HepG2 (cell line): ENCODE measurements around the gene KRABD2.

Source experiments
- ATAC-seq: fragments of 200-7000 bp; cut with Tn5 transposase; 3 replicates; pipeline ENCODE4 v1.9.1; 2020; ENCODE audit warnings: mild to moderate bottlenecking, moderate library complexity
- BruUV-seq: library from RNA; stranded (reverse); fragments of 400-500 nt; replicated peaks from 2 replicates; lab custom pipeline; 2021; lab: Mats Ljungman, UMichigan
- CTCF ChIA-PET: fragments of 300-600 bp; formaldehyde crosslinking; extraction: SDS; loops from one replicate; lab custom pipeline; 2021; ENCODE audit warnings: low total read pairs, inconsistent platforms, low intra/inter-chr PET ratio; lab: Yijun Ruan, JAX
- POLR2A ChIA-PET: fragments of 350-600 bp; sonication (Branson Sonifier 250); formaldehyde crosslinking; loops from one replicate; lab custom pipeline; 2020; ENCODE audit warnings: antibody characterized with exemption, inconsistent platforms; lab: Yijun Ruan, JAX
- DNase-seq: peaks from one replicate; pipeline ENCODE4 v3.0.0-alpha.2; 2015; ENCODE audit warnings: low spot score
- FAIRE-seq: peaks from 3 replicates; lab custom pipeline; 2011; peaks lifted over from hg19 to GRCh38; lab: Jason Lieb, UNC
- H2AFZ ChIP-seq: one replicate; pipeline ENCODE4 v1.6.1; 2011; ENCODE audit warnings: low read length, inconsistent platforms
- H3K27ac ChIP-seq: fragments of 300-600 bp; 3 replicates; pipeline ENCODE4 v1.8.0; 2011; ENCODE audit warnings: mixed run types, mild to moderate bottlenecking, mixed read lengths, low read length, inconsistent platforms; ENCODE audit not compliant: insufficient read depth; ENCODE audit errors: extremely low read length
- H3K27me3 ChIP-seq, 2 experiments: fragments of 200-600 bp in 1 of 2; 2 replicates in 1 of 2; 3 replicates in 1 of 2; pipeline versions ENCODE4 v1.6.0 to v1.8.0; 2011; ENCODE audit warnings: low read length in 2 of 2, mild to moderate bottlenecking in 2 of 2, moderate library complexity in 2 of 2, inconsistent platforms in 1 of 2; ENCODE audit not compliant: insufficient read depth in 2 of 2, control insufficient read depth in 1 of 2
- H3K36me3 ChIP-seq, 2 experiments: fragments of 200-600 bp in 1 of 2; replicated peaks in 1 of 2; 2 replicates in 1 of 2; 3 replicates in 1 of 2; pipeline versions ENCODE4 v1.5.1 to v1.8.0; 2011; ENCODE audit warnings: low read length in 2 of 2, inconsistent platforms in 1 of 2; ENCODE audit not compliant: insufficient read depth in 2 of 2, control insufficient read depth in 1 of 2
- H3K4me1 ChIP-seq: 2 replicates; pipeline ENCODE4 v1.5.1; 2012; ENCODE audit warnings: low read length, inconsistent platforms; ENCODE audit not compliant: insufficient read depth
- H3K4me2 ChIP-seq: 2 replicates; pipeline ENCODE4 v1.6.0; 2011; ENCODE audit warnings: low read depth, low read length, inconsistent platforms
- H3K4me3 ChIP-seq, 3 experiments: fragments of 200-600 bp in 1 of 3; sonication (generic), shearing (Covaris generic) in 1 of 3; replicated peaks in 1 of 3; 2 replicates each; pipeline ENCODE4 v1.5.1; 2011 to 2016; ENCODE audit warnings: low read length in 3 of 3, inconsistent platforms in 2 of 3, low read depth in 2 of 3, mild to moderate bottlenecking in 2 of 3, control low read depth in 1 of 3, mixed read lengths in 1 of 3; ENCODE audit not compliant: insufficient read depth in 1 of 3
- H3K79me2 ChIP-seq: one replicate; pipeline ENCODE4 v1.6.1; 2011; ENCODE audit warnings: low read length, inconsistent platforms; ENCODE audit not compliant: insufficient read depth
- H3K9ac ChIP-seq: 2 replicates; pipeline ENCODE4 v1.6.0; 2011; ENCODE audit warnings: mild to moderate bottlenecking, low read depth, low read length, inconsistent platforms; ENCODE audit not compliant: insufficient read depth
- H3K9me3 ChIP-seq: 2 replicates; pipeline ENCODE4 v1.5.1; 2012; ENCODE audit warnings: mild to moderate bottlenecking, low read length
- H4K20me1 ChIP-seq: 2 replicates; pipeline ENCODE4 v1.6.0; 2011; ENCODE audit warnings: inconsistent platforms, mild to moderate bottlenecking, low read length, moderate library complexity; ENCODE audit not compliant: insufficient read depth
- FOXO1 ChIP-seq: sonication (generic); formaldehyde crosslinking; IDR thresholded peaks from 2 replicates; pipeline ENCODE4 v1.4.0; 2020; ENCODE audit warnings: missing genetic modification reagents
- GATAD1 ChIP-seq: IDR thresholded peaks from 2 replicates; pipeline ENCODE4 v1.6.1; 2016; ENCODE audit warnings: missing genetic modification reagents, missing compliant biosample characterization
- GATAD2A ChIP-seq: IDR thresholded peaks from 2 replicates; pipeline ENCODE4 v1.6.1; 2016
- KDM3A ChIP-seq: IDR thresholded peaks from 2 replicates; pipeline ENCODE4 v1.6.1; 2018; ENCODE audit warnings: low read depth, missing compliant biosample characterization
- KLF16 ChIP-seq, 2 experiments: sonication (generic) in 1 of 2; formaldehyde crosslinking in 1 of 2; IDR thresholded peaks; 2 replicates each; pipeline versions ENCODE4 v1.6.1 to v1.8.0; 2016 to 2023; ENCODE audit warnings: missing genetic modification reagents in 2 of 2, missing compliant biosample characterization in 1 of 2
- LCORL ChIP-seq, 2 experiments: fragments of 450-650 bp in 1 of 2; sonication (generic) in 1 of 2; formaldehyde crosslinking in 1 of 2; IDR thresholded peaks; 2 replicates each; pipeline versions ENCODE4 v1.5.0 to v1.6.1; 2017 to 2020; ENCODE audit warnings: antibody characterized with exemption in 1 of 2, missing genetic modification reagents in 1 of 2
- NR2F6 ChIP-seq, 2 experiments: IDR thresholded peaks; 2 replicates each; pipeline ENCODE4 v1.6.1; 2016; ENCODE audit warnings: antibody characterized with exemption in 1 of 2, mild to moderate bottlenecking in 1 of 2
- WGBS: methylation state at CpG from one replicate; pipeline ENCODE4 v1.1.6; 2017; ENCODE audit warnings: low lambda C conversion rate; 5-methylcytosine and 5-hydroxymethylcytosine counted together
- in situ Hi-C: cut with HindIII; loops from 2 replicates; pipeline ENCODE4 v1.10.0; 2017; ENCODE audit warnings: low pct_unique_long_range_greater_than_20kb; ENCODE audit not compliant: extremely low pct_ligation_motif_present
- intact Hi-C: fragments of 100-400 bp; cut with micrococcal nuclease; formaldehyde crosslinking; loops from one replicate; pipeline ENCODE4 v1.10.0; 2022; ENCODE audit not compliant: unreplicated experiment
- TF ChIP-seq, protein P1 (sequence below): IDR thresholded peaks from 2 replicates; pipeline ENCODE4 v1.6.1; 2018; ENCODE audit warnings: missing genetic modification reagents, mild to moderate bottlenecking, missing compliant biosample characterization
- TF ChIP-seq, protein P2 (sequence below): sonication (generic); formaldehyde crosslinking; IDR thresholded peaks from 2 replicates; pipeline ENCODE4 v1.4.0; 2020; ENCODE audit warnings: missing genetic modification reagents, borderline replicate concordance
- TF ChIP-seq, protein P3 (sequence below): sonication (generic); formaldehyde crosslinking; IDR thresholded peaks from 2 replicates; pipeline ENCODE4 v1.5.1; 2020; ENCODE audit warnings: missing genetic modification reagents, mild to moderate bottlenecking, borderline replicate concordance
- TF ChIP-seq, protein P4 (sequence below): sonication (generic); formaldehyde crosslinking; IDR thresholded peaks from 2 replicates; pipeline ENCODE4 v1.4.0; 2020; ENCODE audit warnings: missing genetic modification reagents

The KRABD2 gene

DNA sequence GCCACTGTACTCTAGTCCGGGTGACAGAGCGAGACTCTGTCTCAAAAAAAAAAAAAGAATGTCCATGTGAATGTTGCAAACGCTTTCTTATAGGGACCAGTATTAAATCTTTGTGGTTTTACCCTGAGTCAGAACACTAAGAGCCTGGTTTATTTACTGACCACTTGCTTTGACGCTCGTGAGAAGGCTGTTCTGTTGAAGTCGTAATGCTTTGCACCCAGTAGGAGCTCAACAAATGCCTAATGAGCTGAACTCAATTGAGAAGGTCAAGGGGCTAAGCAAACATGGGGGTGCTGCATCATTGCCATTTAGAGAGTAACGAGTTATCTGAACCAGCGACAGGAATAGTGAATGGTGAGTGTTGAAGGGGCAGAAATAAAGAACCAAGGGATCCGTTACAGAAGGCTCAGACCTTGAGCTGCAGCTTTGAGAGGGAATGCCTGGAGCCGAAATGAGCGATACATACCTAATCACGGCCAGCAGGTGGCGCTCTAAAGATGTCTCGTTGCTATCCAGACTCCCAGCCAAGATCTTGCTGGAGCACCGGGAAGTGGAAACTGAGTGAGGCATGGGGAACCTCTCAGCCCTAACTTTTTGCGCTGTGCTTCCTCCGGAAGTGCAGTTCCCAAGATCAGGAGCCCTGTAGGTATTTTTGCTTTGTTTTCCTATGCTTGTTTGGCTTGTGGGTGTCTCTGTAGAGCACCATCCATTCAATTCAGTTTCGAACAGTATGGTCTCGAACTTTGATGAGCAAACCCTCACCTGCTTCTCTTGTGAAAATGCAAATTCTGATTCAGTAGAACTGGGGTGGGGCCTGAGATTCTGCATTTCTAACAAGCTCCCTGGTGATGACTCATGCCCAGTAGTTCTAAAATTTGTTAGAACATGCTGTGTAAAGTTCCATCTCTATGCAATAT is 33.7 kb upstream of the KRABD2 start:
- Histone ChIP-seq H3K4me2 (peak overlapping the region; percentile 72), H3K9ac (no peak overlapping the region), H3K36me3 (no peaks in the 10 kb centered on the region), H4K20me1 (no peaks in the 10 kb centered on the region), H3K27me3 (no peaks in the 10 kb centered on the region), H3K4me1 (peaks cover 64% of the 10 kb centered on the region), H3K9me3 (no peaks in the 10 kb centered on the region), H2AFZ (peak overlapping the region; percentile 39), H3K79me2 (no peaks in the 10 kb centered on the region), H3K4me3 (peak overlapping the region in 1 of 3 experiments; percentile 30; a peak in 1 of 6 replicates), H3K27ac (no peak overlapping the region)
- FAIRE-seq = peak; percentile 97
- no TSS peak for BruUV-seq
- peak; percentile 80 for ATAC-seq
- ChIA-PET POLR2A (interaction anchor here (0.5 to 1.5 kb wide), 4 partner anchors 10 to 220 kb away, joined by 3 to 7 read pairs (median 4); partner anchors contain the start of genes MYH10, NDEL1 and RPL26), CTCF (interaction anchor here (1.3 to 1.5 kb wide), 4 partner anchors 20 to 375 kb away, joined by 3 to 10 read pairs (median 4); no protein-coding TSS in a partner anchor)
- in situ Hi-C loops (loop anchor here (5.0 to 10.0 kb wide), 2 partner anchors 37 to 335 kb away; partner anchors contain the start of gene CCDC42), intact Hi-C loops (loop anchor here (5.0 kb wide), 1 partner anchor 37 kb away; no protein-coding TSS in a partner anchor)
- WGBS = 34% methylated on average over 15 of the region's 19 CpGs
- DNase-seq = peak; percentile 80
- TF ChIP-seq GATAD2A (peak; percentile 79), LCORL (IDR thresholded peaks at IDR 0.05) (no peak), LCORL (CRISPR knock-in tag; IDR thresholded peaks at IDR 0.05) (peak; percentile 61; the same call in 1 of the 2 replicates), KDM3A (CRISPR knock-in tag) (peak; percentile 46; the same call in 1 of the 2 replicates), FOXO1 (0 out of 2 replicates have a peak, but pooled peaks have one; percentile 41), KLF16 (CRISPR knock-in tag; IDR thresholded peaks at IDR 0.05) (peak in 1 of 2 experiments; percentile 65; a peak in 1 of 4 replicates), NR2F6 (IDR thresholded peaks at IDR 0.05) (no peak), NR2F6 (CRISPR knock-in tag; IDR thresholded peaks at IDR 0.05) (peak; percentile 60), GATAD1 (CRISPR knock-in tag) (peak; percentile 60)
- TF ChIP-seq, protein P1, sequence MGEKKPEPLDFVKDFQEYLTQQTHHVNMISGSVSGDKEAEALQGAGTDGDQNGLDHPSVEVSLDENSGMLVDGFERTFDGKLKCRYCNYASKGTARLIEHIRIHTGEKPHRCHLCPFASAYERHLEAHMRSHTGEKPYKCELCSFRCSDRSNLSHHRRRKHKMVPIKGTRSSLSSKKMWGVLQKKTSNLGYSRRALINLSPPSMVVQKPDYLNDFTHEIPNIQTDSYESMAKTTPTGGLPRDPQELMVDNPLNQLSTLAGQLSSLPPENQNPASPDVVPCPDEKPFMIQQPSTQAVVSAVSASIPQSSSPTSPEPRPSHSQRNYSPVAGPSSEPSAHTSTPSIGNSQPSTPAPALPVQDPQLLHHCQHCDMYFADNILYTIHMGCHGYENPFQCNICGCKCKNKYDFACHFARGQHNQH (CRISPR knock-in tag) = peak; percentile 60; the same call in 1 of the 2 replicates
- TF ChIP-seq, protein P2, sequence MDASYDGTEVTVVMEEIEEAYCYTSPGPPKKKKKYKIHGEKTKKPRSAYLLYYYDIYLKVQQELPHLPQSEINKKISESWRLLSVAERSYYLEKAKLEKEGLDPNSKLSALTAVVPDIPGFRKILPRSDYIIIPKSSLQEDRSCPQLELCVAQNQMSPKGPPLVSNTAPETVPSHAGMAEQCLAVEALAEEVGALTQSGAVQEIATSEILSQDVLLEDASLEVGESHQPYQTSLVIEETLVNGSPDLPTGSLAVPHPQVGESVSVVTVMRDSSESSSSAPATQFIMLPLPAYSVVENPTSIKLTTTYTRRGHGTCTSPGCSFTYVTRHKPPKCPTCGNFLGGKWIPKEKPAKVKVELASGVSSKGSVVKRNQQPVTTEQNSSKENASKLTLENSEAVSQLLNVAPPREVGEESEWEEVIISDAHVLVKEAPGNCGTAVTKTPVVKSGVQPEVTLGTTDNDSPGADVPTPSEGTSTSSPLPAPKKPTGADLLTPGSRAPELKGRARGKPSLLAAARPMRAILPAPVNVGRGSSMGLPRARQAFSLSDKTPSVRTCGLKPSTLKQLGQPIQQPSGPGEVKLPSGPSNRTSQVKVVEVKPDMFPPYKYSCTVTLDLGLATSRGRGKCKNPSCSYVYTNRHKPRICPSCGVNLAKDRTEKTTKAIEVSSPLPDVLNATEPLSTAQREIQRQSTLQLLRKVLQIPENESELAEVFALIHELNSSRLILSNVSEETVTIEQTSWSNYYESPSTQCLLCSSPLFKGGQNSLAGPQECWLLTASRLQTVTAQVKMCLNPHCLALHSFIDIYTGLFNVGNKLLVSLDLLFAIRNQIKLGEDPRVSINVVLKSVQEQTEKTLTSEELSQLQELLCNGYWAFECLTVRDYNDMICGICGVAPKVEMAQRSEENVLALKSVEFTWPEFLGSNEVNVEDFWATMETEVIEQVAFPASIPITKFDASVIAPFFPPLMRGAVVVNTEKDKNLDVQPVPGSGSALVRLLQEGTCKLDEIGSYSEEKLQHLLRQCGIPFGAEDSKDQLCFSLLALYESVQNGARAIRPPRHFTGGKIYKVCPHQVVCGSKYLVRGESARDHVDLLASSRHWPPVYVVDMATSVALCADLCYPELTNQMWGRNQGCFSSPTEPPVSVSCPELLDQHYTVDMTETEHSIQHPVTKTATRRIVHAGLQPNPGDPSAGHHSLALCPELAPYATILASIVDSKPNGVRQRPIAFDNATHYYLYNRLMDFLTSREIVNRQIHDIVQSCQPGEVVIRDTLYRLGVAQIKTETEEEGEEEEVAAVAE (CRISPR knock-in tag) = peak; percentile 33; the same call in 1 of the 2 replicates
- TF ChIP-seq, protein P3, sequence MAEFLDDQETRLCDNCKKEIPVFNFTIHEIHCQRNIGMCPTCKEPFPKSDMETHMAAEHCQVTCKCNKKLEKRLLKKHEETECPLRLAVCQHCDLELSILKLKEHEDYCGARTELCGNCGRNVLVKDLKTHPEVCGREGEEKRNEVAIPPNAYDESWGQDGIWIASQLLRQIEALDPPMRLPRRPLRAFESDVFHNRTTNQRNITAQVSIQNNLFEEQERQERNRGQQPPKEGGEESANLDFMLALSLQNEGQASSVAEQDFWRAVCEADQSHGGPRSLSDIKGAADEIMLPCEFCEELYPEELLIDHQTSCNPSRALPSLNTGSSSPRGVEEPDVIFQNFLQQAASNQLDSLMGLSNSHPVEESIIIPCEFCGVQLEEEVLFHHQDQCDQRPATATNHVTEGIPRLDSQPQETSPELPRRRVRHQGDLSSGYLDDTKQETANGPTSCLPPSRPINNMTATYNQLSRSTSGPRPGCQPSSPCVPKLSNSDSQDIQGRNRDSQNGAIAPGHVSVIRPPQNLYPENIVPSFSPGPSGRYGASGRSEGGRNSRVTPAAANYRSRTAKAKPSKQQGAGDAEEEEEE (CRISPR knock-in tag) = peak; percentile 62; the same call in 1 of the 2 replicates
- TF ChIP-seq, protein P4, sequence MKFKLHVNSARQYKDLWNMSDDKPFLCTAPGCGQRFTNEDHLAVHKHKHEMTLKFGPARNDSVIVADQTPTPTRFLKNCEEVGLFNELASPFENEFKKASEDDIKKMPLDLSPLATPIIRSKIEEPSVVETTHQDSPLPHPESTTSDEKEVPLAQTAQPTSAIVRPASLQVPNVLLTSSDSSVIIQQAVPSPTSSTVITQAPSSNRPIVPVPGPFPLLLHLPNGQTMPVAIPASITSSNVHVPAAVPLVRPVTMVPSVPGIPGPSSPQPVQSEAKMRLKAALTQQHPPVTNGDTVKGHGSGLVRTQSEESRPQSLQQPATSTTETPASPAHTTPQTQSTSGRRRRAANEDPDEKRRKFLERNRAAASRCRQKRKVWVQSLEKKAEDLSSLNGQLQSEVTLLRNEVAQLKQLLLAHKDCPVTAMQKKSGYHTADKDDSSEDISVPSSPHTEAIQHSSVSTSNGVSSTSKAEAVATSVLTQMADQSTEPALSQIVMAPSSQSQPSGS = 0 out of 2 replicates have a peak, but pooled peaks have one; percentile 21
